WTC11 (cell line): Measurements from ENCODE around the gene GRM8. TPM values are rescaled to one million over a fixed set of nuclear protein-coding genes. Genes with fewer than 3 reads are reported as not detected.

Experiments
- ATAC-seq: fragments of 200-7000 bp; cut with Tn5 transposase; 2 replicates; pipeline ENCODE4 v1.10.0; 2021; ENCODE audit warnings: mild to moderate bottlenecking, moderate library complexity
- CTCF ChIA-PET: fragments of 300-600 bp; sonication (Branson Sonifier 250); formaldehyde crosslinking; loops from one replicate; lab custom pipeline; 2021; ENCODE audit warnings: antibody characterized with exemption; lab: Charles Lee
- POLR2A ChIA-PET: fragments of 350-600 bp; sonication (Branson Sonifier 250); formaldehyde crosslinking; loops from one replicate; lab custom pipeline; 2021; ENCODE audit warnings: antibody characterized with exemption; lab: Charles Lee
- DNase-seq: peaks from one replicate; pipeline ENCODE4 v3.0.0; 2021; ENCODE audit warnings: low spot score
- H3K27ac Mint-ChIP-seq: 2 replicates; pipeline ENCODE4 v1.8.0; 2021; ENCODE audit warnings: mixed read lengths
- H3K27me3 Mint-ChIP-seq: 2 replicates; pipeline ENCODE4 v1.8.0; 2021; ENCODE audit warnings: low read depth, mild to moderate bottlenecking, moderate library complexity, mixed read lengths
- H3K36me3 Mint-ChIP-seq: 2 replicates; pipeline ENCODE4 v1.8.0; 2021; ENCODE audit warnings: mixed read lengths
- H3K4me1 Mint-ChIP-seq: 2 replicates; pipeline ENCODE4 v1.8.0; 2022; ENCODE audit warnings: mixed read lengths
- H3K4me3 Mint-ChIP-seq: 2 replicates; pipeline ENCODE4 v1.8.0; 2021; ENCODE audit warnings: mild to moderate bottlenecking, moderate library complexity, mixed read lengths
- H3K9me3 Mint-ChIP-seq: 2 replicates; pipeline ENCODE4 v1.8.0; 2021; ENCODE audit warnings: mixed read lengths
- ATF1 ChIP-seq: sonication (generic); formaldehyde crosslinking; IDR thresholded peaks from 2 replicates; pipeline ENCODE4 v1.8.1; 2023; ENCODE audit warnings: mild to moderate bottlenecking, moderate library complexity, missing genetic modification reagents
- CDX4 ChIP-seq: fragments of 250-450 bp; sonication (Bioruptor Pico); IDR thresholded peaks from 2 replicates; pipeline ENCODE4 v1.9.0; 2021; ENCODE audit warnings: moderate library complexity, mild to moderate bottlenecking, inconsistent platforms, borderline replicate concordance
- CREB1 ChIP-seq: sonication (generic); formaldehyde crosslinking; IDR thresholded peaks from 2 replicates; pipeline ENCODE4 v1.8.0; 2023; ENCODE audit warnings: mild to moderate bottlenecking, missing genetic modification reagents
- E2F4 ChIP-seq: sonication (generic); formaldehyde crosslinking; IDR thresholded peaks from 2 replicates; pipeline ENCODE4 v1.8.1; 2022; ENCODE audit warnings: low read depth, mild to moderate bottlenecking, moderate library complexity, missing genetic modification reagents, borderline replicate concordance
- ELF4 ChIP-seq: sonication (generic); formaldehyde crosslinking; IDR thresholded peaks from 2 replicates; pipeline ENCODE4 v1.8.1; 2022; ENCODE audit warnings: low read depth, mild to moderate bottlenecking, moderate library complexity, missing genetic modification reagents
- ESRRA ChIP-seq: sonication (generic); formaldehyde crosslinking; IDR thresholded peaks from 2 replicates; pipeline ENCODE4 v1.8.1; 2022; ENCODE audit warnings: mild to moderate bottlenecking, missing genetic modification reagents, borderline replicate concordance
- FOXJ3 ChIP-seq: sonication (generic); formaldehyde crosslinking; IDR thresholded peaks from 2 replicates; pipeline ENCODE4 v1.9.0; 2021; ENCODE audit warnings: missing genetic modification reagents, mild to moderate bottlenecking, borderline replicate concordance
- FOXP1 ChIP-seq: sonication (generic); formaldehyde crosslinking; IDR thresholded peaks from 2 replicates; pipeline ENCODE4 v1.8.0; 2022; ENCODE audit warnings: missing genetic modification reagents, mild to moderate bottlenecking, moderate library complexity, borderline replicate concordance
- HMGXB4 ChIP-seq: sonication (generic); formaldehyde crosslinking; IDR thresholded peaks from 2 replicates; pipeline ENCODE4 v1.8.1; 2023; ENCODE audit warnings: mild to moderate bottlenecking, moderate library complexity, missing genetic modification reagents
- MLX ChIP-seq: sonication (generic); formaldehyde crosslinking; IDR thresholded peaks from 2 replicates; pipeline ENCODE4 v1.8.1; 2023; ENCODE audit warnings: mild to moderate bottlenecking, missing genetic modification reagents, moderate library complexity
- NFE2L1 ChIP-seq: sonication (generic); formaldehyde crosslinking; IDR thresholded peaks from 2 replicates; pipeline ENCODE4 v1.8.1; 2023; ENCODE audit warnings: missing genetic modification reagents
- NFYB ChIP-seq: sonication (generic); formaldehyde crosslinking; conservative IDR thresholded peaks from 2 replicates; pipeline ENCODE4 v1.8.0; 2022; ENCODE audit warnings: low read depth, missing genetic modification reagents
- PREB ChIP-seq: sonication (generic); formaldehyde crosslinking; IDR thresholded peaks from 2 replicates; pipeline ENCODE4 v1.8.1; 2022; ENCODE audit warnings: mild to moderate bottlenecking, missing genetic modification reagents, moderate library complexity, borderline replicate concordance
- SOX15 ChIP-seq: fragments of 250-450 bp; sonication (Bioruptor Pico); IDR thresholded peaks from 2 replicates; pipeline ENCODE4 v1.9.0; 2021; ENCODE audit warnings: mild to moderate bottlenecking
- TP53 ChIP-seq: sonication (generic); formaldehyde crosslinking; IDR thresholded peaks from 2 replicates; pipeline ENCODE4 v1.8.1; 2023; ENCODE audit warnings: mild to moderate bottlenecking, missing genetic modification reagents
- USF1 ChIP-seq: sonication (generic); formaldehyde crosslinking; IDR thresholded peaks from 2 replicates; pipeline ENCODE4 v1.8.0; 2022; ENCODE audit warnings: mild to moderate bottlenecking, missing genetic modification reagents
- USF2 ChIP-seq: sonication (generic); formaldehyde crosslinking; IDR thresholded peaks from 2 replicates; pipeline ENCODE4 v1.8.1; 2023; ENCODE audit warnings: mild to moderate bottlenecking, missing genetic modification reagents, moderate library complexity
- ZNF232 ChIP-seq: sonication (generic); formaldehyde crosslinking; IDR thresholded peaks from 2 replicates; pipeline ENCODE4 v1.8.0; 2022; ENCODE audit warnings: mild to moderate bottlenecking, missing genetic modification reagents
- ZNF281 ChIP-seq: sonication (generic); formaldehyde crosslinking; IDR thresholded peaks from 2 replicates; pipeline ENCODE4 v1.8.0; 2023; ENCODE audit warnings: mild to moderate bottlenecking, missing genetic modification reagents
- ZSCAN18 ChIP-seq: fragments of 250-450 bp; sonication (Bioruptor Pico); IDR thresholded peaks from 2 replicates; pipeline ENCODE4 v2.1.2; 2022; ENCODE audit warnings: mild to moderate bottlenecking, moderate library complexity
- total RNA-seq: library from RNA; stranded (reverse); gene quantifications from 3 replicates; pipeline ENCODE4 v1.2.3, GENCODE V29; 2021

GRM8 gene
- total RNA-seq, 1 experiment from 2014 or later, result 2.3 TPM

GRCh38 chr7:126525906-126526305 lies 726.8 kb downstream of the GRM8 start:
- POLR2A ChIA-PET, result no interaction called here
- ATAC-seq (no peak), DNase-seq (no peak)
- Mint-ChIP-seq H3K27ac (no peak overlapping the region), H3K36me3 (no peaks in the 10 kb centered on the region), H3K4me3 (no peak overlapping the region), H3K9me3 (no peaks in the 10 kb centered on the region), H3K27me3 (no peaks in the 10 kb centered on the region), H3K4me1 (peaks cover 15% of the 10 kb centered on the region)
- CTCF ChIA-PET, result no interaction called here
- TF ChIP-seq ELF4 (CRISPR knock-in tag), result no peak
- TF ChIP-seq ATF1, result no peak
- TF ChIP-seq PREB, result no peak
- no peak for TF ChIP-seq NFYB (CRISPR knock-in tag)
- no peak for TF ChIP-seq TP53
- TF ChIP-seq HMGXB4 (CRISPR knock-in tag), result no peak
- no peak for TF ChIP-seq E2F4 (CRISPR knock-in tag)
- TF ChIP-seq NFE2L1, result no peak
- TF ChIP-seq CDX4 (CRISPR knock-in tag), result no peak
- TF ChIP-seq SOX15, result no peak
- no peak for TF ChIP-seq ZSCAN18
- TF ChIP-seq FOXJ3, result no peak
- TF ChIP-seq ZNF281 (CRISPR knock-in tag), result no peak
- no peak for TF ChIP-seq USF2 (CRISPR knock-in tag)
- no peak for TF ChIP-seq ESRRA (CRISPR knock-in tag)

GRCh38 chr7:126524967-126525366 lies 727.8 kb downstream of the GRM8 start:
- H3K36me3 Mint-ChIP-seq, result no peaks in the 10 kb centered on the region
- ATAC-seq, result peak; percentile 86
- no peaks in the 10 kb centered on the region for H3K9me3 Mint-ChIP-seq
- CTCF ChIA-PET, result no interaction called here
- H3K4me3 Mint-ChIP-seq, result no peak overlapping the region
- H3K27ac Mint-ChIP-seq, result peak overlapping the region; percentile 4; the same call in 1 of the 2 replicates
- no peaks in the 10 kb centered on the region for H3K27me3 Mint-ChIP-seq
- peaks cover 15% of the 10 kb centered on the region for H3K4me1 Mint-ChIP-seq
- POLR2A ChIA-PET, result interaction anchor here (0.7 kb wide), 1 partner anchor 125 kb away, joined by 4 read pairs; no protein-coding TSS in a partner anchor
- no peak for DNase-seq
- TF ChIP-seq CREB1 (CRISPR knock-in tag), result no peak
- no peak for TF ChIP-seq ZNF232 (CRISPR knock-in tag)
- no peak for TF ChIP-seq HMGXB4 (CRISPR knock-in tag)
- no peak for TF ChIP-seq USF1 (CRISPR knock-in tag)
- no peak for TF ChIP-seq MLX
- TF ChIP-seq E2F4 (CRISPR knock-in tag), result no peak
- no peak for TF ChIP-seq FOXP1
